HG03558 (cell line): ENCODE data around the gene HDGFL2.

Experiments used
- ATAC-seq: cut with Tn5 transposase; IDR thresholded peaks from one replicate; pipeline ENCODE4 v1.9.1; 2021; ENCODE audit warnings: moderate number of reproducible peaks; ENCODE audit not compliant: unreplicated experiment; ENCODE audit errors: extremely low read depth

Gene HDGFL2

GRCh38 chr19:4464815-4465581, 7.1 kb upstream of the HDGFL2 start:
- no peak for ATAC-seq

GRCh38 chr19:4467835-4468234, 4.3 kb upstream of the HDGFL2 start:
- no peak for ATAC-seq

GRCh38 chr19:4471403-4472173, 509 bp upstream of the HDGFL2 start:
- peak; percentile 74 for ATAC-seq

GRCh38 chr19:4473011-4473762, 1.1 kb downstream of the HDGFL2 start:
- ATAC-seq = no peak

GRCh38 chr19:4473763-4474513, 1.8 kb downstream of the HDGFL2 start:
- no peak for ATAC-seq

- ATAC-seq = no peak
Measured at GRCh38 chr19:4474514-4475022, 2.5 kb downstream of the HDGFL2 start.

- ATAC-seq = no peak
Measured at GRCh38 chr19:4477034-4477801, 5.1 kb downstream of the HDGFL2 start.

GRCh38 chr19:4482721-4483364, 10.7 kb downstream of the HDGFL2 start:
- ATAC-seq = no peak

GRCh38 chr19:4483385-4483784, 11.3 kb downstream of the HDGFL2 start:
- no peak for ATAC-seq

- ATAC-seq = no peak
Measured at GRCh38 chr19:4487572-4487971, 15.5 kb downstream of the HDGFL2 start.

- ATAC-seq = no peak
Measured at GRCh38 chr19:4488496-4488895, 16.4 kb downstream of the HDGFL2 start.

- no peak for ATAC-seq
Measured at GRCh38 chr19:4491446-4491845, 19.3 kb downstream of the HDGFL2 start.

GRCh38 chr19:4492337-4493103, 20.4 kb downstream of the HDGFL2 start:
- ATAC-seq = no peak

- no peak for ATAC-seq
Measured at GRCh38 chr19:4493104-4493928, 21.2 kb downstream of the HDGFL2 start.

GRCh38 chr19:4493929-4494690, 22.0 kb downstream of the HDGFL2 start:
- no peak for ATAC-seq

GRCh38 chr19:4494691-4495064, 22.6 kb downstream of the HDGFL2 start:
- ATAC-seq = no peak

- ATAC-seq = no peak
Measured at GRCh38 chr19:4495471-4495870, 23.4 kb downstream of the HDGFL2 start.
